SIG-M5 (cell line): Measurements from ENCODE around the gene NXN.
"Not testable (repeated sequence)": the region's sequence is repeated elsewhere in the genome, so short reads cannot be mapped to it uniquely, and the experiment has no call there.

ENCODE experiments used
- DNase-seq: peaks from one replicate; lab custom pipeline; 2025; lab: John Stamatoyannopoulos, UW

The NXN gene

DNA sequence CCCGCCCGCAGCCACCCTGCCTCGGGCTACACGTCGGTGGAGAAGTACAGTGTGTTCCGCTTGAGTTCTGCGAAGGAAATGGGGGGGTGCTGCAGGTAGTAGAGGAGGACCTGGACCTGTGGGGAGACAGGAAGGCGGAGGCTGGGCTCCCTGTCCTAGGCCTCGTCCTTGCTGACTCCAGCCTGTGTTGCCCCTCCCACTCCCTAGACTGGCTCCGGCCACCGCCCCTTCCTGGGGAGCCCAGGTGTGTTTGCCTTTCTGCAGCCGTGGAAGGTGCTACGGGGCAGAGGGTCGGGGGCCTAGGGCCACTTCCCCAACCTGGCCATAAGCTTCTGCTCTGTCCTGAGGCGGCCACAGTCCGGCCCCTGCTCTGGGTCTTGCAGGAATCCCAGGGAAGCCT lies 26.5 kb upstream of the NXN start:
- no peak for DNase-seq

DNA sequence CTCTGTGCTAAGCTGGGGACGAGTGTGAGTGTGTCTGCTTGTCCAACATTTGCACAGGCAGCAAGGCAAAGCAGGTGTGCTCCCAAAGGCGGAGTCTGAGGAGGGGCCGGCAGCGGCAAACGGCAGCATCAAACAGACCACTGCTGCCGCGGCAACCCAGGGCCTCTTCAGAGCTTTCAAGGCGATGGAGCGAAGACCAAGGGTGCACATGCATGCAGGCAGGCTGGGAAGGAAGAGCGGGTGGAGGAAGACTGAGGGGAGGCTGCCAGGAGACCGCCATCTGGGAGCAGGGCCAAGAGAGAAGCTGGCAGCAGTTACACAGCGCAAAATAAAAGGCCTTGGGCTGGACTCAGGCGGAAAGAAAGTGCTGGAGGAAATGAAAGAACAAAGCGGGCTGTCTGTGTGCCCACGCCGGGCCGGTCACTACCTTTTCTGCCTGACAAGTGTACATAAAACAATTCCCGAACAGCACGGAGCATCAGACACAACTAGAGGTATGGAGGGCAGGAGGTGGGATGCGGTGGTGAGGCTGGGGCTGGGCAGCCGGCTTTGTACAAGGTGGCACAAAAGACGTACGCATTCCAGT lies 25.9 kb upstream of the NXN start:
- DNase-seq = no peak

DNA sequence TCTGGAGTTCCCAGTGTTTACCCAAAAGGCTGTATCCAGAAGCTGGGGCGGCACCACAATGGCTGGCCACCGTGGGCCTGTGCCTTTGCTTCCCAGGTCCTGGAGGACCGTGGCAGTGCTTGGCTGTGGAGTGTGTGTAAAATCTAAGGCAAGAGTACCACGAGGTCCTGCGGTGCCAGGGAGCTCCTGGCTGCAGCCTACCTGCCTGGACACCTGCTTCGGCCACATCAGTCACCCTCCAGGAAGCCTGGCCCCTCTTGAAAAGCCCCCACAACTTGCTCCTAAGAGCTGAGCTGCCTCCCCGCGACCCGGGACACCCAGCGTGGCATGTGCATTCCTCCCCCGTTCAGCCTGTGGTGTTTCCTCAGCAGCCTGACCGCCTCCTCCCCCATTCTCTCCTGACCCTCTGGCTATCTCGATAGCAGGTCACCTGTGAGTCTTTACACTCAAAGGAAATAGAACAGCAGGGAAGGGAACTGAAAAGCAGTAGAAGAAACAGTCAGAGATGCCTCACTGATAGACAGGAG lies 25.3 kb upstream of the NXN start:
- no peak for DNase-seq

DNA sequence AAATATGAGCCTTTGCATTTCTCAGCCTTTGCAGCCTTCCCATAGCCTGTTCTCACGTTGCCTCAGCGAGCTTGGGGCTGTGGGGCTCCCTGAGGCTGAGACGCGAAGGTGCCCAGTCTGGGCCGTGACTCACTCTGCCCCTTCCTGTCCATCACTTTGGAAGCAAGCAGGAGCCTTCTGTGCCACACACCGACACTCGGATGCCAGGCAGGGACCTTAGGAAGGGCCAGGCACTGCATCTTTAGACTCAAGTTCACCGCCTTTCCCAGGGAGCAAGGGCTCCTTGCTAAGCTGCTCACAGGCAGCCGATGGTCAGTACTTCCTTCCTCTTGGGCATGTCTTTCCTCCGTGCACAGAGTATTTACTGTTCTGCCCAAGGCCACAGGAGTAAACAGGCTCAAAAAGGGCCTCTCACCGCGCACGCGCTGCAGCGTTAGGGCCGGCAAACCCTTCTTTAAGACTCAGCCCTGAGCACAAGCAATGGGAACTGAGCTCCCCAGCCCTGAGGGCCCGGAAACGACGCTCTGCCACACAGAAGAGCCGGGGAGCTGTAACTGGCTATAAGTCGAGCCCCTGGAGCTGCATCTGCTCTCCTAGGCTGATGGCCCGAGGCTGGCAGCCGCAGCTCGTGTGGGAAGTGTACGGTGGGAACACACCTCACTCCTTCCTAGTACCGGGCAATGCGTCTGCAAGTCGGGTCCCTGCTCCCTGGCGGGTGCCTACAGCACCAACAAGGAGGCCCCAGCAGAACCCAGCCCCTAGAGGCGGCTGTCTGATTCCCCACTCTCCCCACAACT lies 24.6 kb upstream of the NXN start:
- DNase-seq = no peak

DNA sequence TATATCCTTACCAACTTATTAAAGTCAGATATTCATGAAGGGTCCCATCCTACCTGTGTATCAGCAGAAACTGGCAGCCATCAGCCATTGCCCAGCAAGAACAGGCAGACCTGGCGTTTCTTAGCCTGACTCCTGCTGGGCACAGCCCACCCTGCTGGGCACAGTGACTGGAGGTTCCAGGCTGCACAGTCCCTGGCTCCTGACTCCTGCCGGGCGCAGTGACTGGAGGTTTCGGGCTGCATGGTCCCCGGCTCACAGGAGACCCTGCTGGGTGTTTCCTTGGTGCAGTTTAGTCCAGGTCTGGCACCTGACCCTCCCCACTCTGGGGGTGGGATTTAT lies 24.0 kb upstream of the NXN start:
- no peak for DNase-seq

DNA sequence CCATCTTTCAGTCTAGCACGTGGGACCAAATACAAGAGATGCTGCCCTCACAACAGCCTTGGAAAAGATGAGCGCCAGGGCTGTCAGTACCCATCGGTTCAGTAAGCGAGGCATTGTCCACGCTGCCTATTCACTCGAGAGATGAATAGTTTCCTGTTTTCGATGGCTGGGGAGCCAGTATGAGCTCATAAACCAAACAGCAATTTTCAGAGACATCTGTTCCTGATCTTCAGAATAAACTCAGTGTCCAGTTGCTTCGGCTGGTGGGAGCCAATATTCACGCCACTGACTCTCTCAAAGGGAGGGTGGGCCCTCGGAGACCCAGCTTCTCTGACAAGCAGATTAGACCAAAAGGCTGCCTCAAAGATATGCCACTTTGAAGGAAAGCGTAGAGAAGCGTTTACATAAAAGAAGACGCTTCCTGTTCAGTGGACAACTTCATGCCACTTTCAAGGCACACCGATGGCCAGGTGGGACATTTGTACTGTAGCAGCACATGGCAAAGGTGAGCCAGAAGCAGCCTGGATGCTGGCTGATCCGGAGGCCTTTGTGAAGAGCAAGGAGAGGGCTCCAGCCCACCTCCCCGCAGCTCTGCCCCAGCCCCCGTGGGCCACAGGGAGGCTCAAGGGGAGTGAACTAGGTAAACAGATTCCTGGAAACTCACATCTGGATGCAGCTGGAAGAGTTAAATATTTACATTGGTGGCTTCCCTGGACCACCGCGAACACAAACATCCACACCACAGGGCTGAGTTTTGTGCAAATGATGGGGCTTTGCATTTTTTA lies 23.4 kb upstream of the NXN start:
- DNase-seq = no peak

DNA sequence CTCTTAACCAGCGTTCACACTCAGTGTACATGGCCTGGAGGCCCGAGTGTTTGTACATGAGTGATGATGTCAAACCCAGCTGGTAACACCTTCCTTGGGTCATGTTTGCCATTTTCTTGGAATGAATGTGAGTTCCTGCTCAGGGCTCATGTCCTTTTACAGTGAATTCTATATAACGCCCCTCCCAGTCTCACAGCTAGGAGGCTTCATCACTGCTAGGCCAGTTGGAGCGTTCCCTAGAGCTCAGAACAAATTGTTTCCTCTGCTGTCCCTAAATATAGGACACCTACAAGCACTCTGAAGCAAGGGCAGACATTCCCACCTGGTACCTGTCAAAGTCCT lies 22.8 kb upstream of the NXN start:
- DNase-seq = no peak

DNA sequence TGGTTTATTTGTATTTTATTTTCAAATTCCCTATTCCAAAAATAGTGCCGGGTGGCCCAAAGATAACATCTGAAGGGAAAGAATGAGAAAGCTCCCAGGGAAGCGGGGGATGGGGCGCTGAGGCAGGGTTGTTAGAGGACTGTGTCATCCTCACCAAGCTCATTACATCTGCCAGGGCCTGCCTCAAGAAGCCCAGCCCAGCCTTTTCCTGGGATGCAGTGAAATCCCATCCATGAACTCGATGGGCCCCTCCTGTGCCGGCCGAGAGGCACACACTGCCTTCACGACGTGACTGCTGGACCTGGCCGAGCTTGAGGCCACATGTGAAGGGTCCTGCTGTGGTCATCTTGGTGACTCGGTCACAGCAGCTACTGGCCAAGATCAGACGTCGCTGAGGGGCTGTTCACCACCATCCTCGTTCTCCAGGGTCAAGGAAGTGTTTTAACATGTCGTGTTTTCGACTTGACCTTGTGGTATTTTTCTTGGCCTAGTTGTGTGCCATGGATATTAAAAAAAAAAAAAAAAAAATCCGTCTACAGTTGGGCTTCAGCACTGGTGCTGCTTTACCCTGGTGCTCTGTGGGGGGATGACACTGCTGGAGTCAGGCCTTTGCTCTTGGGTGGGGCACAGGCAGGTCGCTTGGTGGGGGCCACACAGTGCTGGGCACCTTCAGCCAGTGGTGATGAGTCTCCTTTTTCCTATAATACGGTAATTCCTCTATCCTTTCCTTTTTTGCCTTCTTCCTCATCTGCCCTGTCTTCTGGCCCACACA lies 22.2 kb upstream of the NXN start:
- no peak for DNase-seq

DNA sequence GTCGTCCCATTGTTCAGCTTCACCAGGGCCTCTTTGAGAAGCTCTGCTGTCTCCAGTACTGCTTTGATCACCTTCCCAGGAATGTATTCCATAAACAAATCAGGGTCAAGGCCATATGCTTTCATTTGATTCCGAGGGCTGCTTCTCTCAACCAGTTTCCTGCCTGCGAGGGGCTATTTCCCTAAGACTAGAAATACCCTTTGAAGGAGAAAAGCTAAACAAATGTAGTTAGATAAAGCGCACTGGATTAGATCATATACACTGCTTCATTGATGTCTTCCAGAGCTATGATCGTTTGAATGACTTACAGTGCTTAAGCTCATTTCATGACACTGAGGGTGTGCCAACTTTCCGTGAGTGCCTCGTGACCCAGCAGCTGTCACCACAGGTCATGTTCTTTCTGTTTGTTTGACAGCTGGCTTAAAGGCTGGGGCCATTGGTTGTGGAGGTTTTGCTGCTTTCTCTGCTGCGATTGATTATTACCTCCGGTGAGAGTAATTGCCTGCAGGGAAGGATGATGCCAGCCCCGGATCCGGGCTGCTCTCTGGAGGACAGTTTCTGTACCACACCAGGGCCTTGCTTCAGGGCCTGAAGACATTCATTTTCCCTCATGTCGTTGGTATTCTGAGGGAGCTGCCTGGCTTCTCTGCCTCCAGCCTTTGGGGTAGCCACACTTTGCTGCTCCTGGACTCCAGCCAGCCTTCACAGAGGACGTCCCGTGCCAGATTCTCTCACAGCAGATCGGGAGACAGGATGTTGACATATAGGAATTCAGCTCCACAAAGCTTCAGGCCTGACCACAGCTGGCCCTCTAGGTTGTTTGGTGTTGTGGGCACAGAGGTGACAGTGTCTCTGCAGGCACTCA lies 21.3 kb upstream of the NXN start:
- DNase-seq = no peak

DNA sequence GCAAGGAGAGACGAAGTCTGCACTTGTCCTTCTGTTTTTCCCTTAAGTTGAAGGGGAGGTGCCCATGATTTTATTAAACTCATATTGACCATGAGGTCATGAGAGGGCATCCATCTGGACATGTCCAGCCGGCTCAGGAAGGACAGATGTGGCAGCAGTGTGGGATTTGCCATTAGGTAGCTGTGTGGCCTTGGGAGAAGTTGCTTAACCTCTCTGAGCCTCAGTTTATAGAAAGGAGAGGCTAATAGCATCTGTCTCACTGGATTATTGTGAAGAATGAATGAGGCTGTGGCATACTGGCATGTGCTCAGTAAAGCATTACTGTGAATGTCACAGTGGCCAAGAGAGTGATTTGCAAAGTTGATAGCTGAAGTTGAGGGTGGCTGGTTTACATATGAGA lies 18.5 kb upstream of the NXN start:
- DNase-seq = no peak

DNA sequence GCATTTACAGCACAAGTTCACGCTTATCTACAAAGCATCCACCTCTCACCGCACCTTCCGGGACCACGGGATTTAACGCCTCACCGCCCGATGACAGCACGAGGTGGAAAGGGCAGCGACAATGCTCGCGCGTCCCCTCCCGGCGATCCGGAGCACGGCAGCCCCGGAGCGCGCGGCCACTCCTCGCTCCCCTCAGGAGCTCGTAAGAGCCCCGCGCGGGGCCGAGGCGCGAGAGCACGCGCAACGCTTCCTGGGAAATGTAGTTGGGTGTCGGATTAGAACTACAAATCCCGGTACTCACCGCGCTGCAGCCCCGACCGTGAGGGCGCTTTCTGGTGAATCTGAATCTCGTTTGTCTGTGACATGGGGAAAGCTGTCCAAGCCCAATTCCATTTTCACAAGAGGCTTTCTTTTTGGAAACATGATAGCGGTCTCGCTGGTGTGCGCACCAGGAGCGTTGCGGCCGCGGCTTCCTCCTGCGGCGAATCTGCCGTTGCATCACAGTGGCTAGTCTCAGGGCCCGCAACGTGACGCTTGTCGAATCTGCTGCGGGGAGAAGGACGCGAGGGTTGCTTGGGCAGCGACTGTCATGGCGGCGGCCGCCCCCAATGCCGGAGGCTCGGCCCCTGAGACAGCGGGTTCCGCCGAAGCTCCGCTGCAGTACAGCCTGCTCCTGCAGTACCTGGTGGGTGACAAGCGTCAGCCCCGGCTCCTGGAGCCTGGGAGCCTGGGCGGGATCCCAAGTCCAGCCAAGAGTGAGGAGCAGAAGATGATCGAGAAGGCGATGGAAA lies 17.2 kb upstream of the NXN start, which contains the start of gene TIMM22:
Gene TIMM22 (plus strand): TSS at position 576 of the 791 bp plus-strand sequence. CDS start 14 bp downstream, at position 590.
- DNase-seq = peak; percentile 77

DNA sequence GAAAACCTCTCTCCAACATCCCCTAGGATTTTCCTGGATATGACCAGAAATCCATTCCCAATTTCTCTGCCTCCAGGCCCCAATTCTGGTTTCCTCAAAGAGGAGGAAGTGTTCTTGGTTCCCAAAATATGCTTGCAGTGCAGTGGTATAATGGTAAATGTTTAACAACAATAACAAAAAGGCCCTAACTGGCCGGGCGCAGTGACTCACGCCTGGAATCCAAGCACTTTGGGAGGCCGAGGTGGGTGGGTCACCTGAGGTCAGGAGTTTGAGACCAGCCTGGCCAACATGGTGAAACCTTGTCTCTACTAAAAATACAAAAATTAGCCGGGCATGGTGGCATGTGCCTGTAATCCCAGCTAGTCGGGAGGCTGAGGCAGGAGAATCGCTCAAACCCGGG lies 15.7 kb upstream of the NXN start:
- DNase-seq = not testable (repeated sequence)

DNA sequence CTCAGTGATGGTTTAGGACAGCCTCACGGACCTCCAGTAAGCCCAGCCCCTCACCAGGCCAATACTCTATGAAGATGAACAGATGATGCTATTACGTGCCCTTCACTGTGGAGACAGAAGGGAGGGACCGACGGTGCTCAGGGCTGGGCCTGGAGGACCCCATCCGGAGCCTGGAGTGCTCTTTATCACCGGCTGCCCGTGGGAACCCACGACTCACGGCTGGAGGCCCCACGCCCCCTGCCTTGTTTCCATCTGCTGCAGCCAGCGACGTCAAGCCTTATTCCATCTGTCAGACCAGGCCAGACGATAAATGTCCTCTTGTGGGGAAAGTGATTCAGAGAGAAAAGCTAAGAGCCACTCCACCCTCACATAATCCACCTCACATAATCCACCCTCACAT lies 13.4 kb upstream of the NXN start:
- DNase-seq = no peak

DNA sequence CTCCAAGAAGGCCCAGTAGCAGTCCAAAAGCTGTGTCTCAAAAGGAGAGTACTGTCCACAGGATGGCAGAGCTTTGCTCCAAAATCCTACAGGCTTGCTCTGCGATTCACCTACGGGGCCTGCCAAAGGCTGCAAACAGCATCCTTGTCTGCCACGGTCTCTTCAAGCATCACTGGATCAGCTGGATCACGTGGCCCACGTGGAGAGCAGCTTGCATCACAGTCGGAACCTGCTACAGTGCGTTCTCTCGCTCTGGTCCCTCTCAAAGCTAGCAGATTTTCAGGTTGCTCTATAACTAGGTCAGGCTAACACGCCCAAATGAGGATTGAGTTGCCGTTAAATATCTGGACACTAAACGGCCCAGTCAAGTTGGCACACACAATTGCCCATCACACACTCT lies 9.0 kb upstream of the NXN start:
- no peak for DNase-seq

DNA sequence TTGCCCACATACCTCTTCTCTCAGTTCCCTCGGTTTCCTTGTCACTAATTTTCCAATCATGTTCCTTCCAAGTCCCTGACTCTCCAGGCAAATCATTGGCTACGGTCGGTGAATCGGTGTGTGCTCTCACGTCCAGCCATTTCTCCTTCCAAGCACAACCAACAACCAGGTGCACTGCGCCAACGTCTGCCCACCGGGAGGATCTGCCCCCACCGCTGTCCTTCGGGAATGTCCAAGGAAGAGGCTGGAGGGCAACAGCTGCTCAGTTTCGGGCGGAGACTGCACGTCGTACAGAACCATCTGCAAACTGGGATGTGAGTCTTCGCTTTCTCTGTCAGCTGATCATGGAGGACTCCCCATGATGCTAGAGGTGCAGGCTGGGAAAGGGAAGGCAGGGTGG lies 8.4 kb upstream of the NXN start:
- DNase-seq = no peak

DNA sequence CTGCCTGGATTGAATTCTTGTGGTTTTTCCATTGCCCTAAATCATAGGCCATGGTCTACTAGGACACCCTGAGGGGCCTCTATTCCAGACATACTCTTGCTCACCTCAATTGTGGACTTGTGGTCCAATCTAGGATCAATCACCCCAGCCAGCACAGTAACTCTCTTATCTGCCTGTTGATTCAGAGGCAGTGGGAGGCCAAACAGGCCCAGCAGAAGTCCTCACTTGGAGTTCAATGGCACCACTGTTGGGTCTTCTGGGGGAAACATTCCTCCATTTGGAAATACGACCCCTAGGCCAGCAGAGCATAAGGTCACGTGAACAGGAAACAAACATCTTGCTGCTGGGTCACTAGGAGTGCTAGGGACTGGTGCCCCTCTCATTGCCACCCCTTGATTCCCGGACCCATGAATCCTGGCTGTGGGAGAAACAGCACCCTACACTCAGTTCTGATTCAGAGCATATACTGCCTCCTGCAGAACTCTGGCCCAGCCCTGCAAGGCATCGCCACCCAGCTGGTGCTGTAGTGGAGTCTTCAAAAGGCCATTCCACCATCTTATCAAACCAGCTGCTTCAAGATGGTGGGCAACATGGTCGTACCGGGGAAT lies 6.8 kb upstream of the NXN start:
- no peak for DNase-seq

DNA sequence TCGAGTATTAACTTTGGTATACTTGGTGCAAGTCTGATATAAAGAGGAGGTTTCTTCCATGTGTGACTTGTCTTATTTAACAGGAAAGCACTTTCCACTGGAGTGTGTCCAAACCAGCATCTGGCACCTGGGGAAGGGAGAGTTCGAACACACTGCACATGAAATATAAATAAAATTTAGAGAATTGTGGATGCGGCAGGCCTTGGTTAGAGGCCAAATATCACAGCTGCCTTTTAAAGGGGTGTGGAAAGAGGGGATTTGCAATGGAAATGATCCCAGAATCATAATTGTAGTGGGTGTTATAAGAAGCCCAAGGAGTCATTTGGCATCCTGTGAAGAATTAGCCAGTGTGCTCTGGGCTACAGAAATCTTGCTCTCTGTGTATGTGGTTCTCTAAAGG lies 4.3 kb upstream of the NXN start:
- DNase-seq = no peak

DNA sequence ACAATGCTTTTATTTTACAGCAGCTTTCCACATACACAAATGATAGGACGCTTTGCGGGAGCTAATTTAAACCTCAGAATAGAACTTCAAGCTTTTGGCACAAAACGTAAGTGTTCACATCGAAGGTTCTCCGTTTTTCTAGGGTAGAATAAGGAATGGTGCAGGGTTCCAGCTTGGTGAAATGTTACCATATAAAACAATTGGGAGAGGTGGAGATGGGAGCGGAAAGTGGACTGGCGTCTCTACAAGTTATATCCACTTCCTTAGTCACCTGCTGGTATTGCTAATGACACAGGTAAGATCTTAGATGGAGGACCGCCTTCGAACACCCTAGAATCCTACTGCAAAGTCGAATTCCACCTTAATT lies 1.7 kb upstream of the NXN start:
- no peak for DNase-seq

DNA sequence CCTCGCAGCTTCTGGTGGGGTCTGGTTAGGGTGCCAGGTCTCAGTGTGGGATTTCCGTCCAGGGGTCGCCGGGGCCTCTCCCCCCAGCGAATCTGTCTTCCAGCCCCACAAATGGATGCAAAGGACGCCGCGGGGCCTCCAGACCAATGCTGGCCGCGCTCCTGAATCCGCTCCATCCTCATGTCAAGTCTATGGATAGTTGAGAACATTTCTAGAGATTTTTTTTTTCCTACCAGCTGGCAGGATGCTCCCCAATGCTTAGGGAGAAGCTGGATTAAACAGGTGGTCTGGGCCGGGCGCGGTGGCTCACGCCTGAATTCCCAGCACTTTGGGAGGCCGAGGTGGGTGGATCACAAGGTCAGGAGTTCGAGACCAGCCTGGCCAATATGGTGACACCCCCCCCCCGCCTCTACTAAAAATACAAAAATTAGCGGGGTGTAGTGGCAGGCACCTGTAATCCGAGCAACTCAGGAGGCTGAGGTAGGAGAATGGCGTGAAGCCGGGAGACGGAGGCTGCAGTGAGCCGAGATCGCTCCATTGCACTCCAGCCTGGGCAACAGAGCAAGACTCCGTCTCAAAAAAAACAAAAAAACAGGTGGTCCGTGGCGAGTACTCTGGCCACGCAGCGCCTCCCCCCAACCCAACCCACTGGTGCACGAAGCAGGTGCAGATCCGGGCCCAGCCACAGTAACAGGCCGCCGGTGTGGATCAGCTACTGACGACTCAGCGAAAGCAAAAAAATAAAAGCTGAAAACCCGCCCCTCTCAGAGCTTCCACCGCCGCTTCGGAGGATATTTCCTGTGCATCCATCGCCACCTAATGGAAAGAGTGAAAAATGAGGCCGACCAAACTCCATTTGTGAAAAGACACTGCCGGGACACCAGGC lies 1.1 kb upstream of the NXN start:
- peak; percentile 1 for DNase-seq
